IMR-90 (cell line): Measurements from ENCODE around the gene PI4K2B. TPM values are rescaled to one million over a fixed set of nuclear protein-coding genes. Genes with fewer than 3 reads are reported as not detected.

Source experiments
- ATAC-seq: fragments of 200-7000 bp; cut with Tn5 transposase; 2 replicates; pipeline ENCODE4 v1.9.1; 2020; ENCODE audit warnings: low read depth, mild to moderate bottlenecking, moderate library complexity
- BruUV-seq: library from RNA; stranded (reverse); fragments of 400-500 nt; replicated peaks from 2 replicates; lab custom pipeline; 2021; lab: Mats Ljungman, UMichigan
- CTCF ChIA-PET: fragments of 300-600 bp; formaldehyde crosslinking; extraction: SDS; loops from one replicate; lab custom pipeline; 2021; ENCODE audit warnings: antibody characterized with exemption; lab: Yijun Ruan, JAX
- POLR2A ChIA-PET: fragments of 300-600 bp; sonication (Branson Sonifier 250); formaldehyde crosslinking; loops from one replicate; lab custom pipeline; 2022; ENCODE audit warnings: antibody characterized with exemption; ENCODE audit not compliant: unreplicated experiment; lab: Charles Lee
- DNase-seq: peaks from one replicate; pipeline ENCODE4 v3.0.0; 2013
- H2AFZ ChIP-seq: replicated peaks from 2 replicates; pipeline ENCODE3; 2013; ENCODE audit warnings: low read length, mild to moderate bottlenecking; ENCODE audit not compliant: poor library complexity
- H2AK5ac ChIP-seq: 2 replicates; pipeline ENCODE4 v1.6.1; 2013; ENCODE audit warnings: low read depth, low read length, inconsistent platforms
- H2AK9ac ChIP-seq: replicated peaks from 2 replicates; pipeline ENCODE3; 2013; ENCODE audit warnings: mild to moderate bottlenecking, low read depth, low read length, moderate library complexity; ENCODE audit not compliant: poor library complexity
- H2BK120ac ChIP-seq: 2 replicates; pipeline ENCODE4 v1.6.1; 2013; ENCODE audit warnings: low read depth, low read length, inconsistent platforms
- H2BK15ac ChIP-seq: 3 replicates; pipeline ENCODE4 v1.6.1; 2013; ENCODE audit warnings: low read depth, low read length, inconsistent platforms
- H2BK20ac ChIP-seq: 2 replicates; pipeline ENCODE4 v1.6.1; 2013; ENCODE audit warnings: low read depth, mild to moderate bottlenecking, inconsistent platforms, low read length, moderate library complexity
- H2BK5ac ChIP-seq: 2 replicates; pipeline ENCODE4 v1.6.1; 2013; ENCODE audit warnings: mild to moderate bottlenecking, low read depth, low read length, inconsistent platforms; ENCODE audit not compliant: poor library complexity, severe bottlenecking
- H3K14ac ChIP-seq: replicated peaks from 2 replicates; pipeline ENCODE4 v1.6.1; 2013; ENCODE audit warnings: low read depth, low read length, inconsistent platforms
- H3K18ac ChIP-seq: 2 replicates; pipeline ENCODE4 v1.6.1; 2013; ENCODE audit warnings: low read depth, low read length, control low read depth
- H3K23ac ChIP-seq: 2 replicates; pipeline ENCODE4 v1.6.1; 2013; ENCODE audit warnings: low read depth, low read length, inconsistent platforms
- H3K27ac ChIP-seq: 2 replicates; pipeline ENCODE4 v1.5.1; 2013; ENCODE audit warnings: mild to moderate bottlenecking, control low read depth, low read length; ENCODE audit not compliant: insufficient read depth
- H3K27me3 ChIP-seq: 2 replicates; pipeline ENCODE4 v1.6.1; 2013; ENCODE audit warnings: low read length; ENCODE audit not compliant: control insufficient read depth, insufficient read depth
- H3K36me3 ChIP-seq: 2 replicates; pipeline ENCODE4 v1.6.1; 2013; ENCODE audit warnings: low read length, mixed read lengths; ENCODE audit not compliant: control insufficient read depth, insufficient read depth
- H3K4ac ChIP-seq: 2 replicates; pipeline ENCODE4 v1.6.1; 2013; ENCODE audit warnings: low read depth, low read length, inconsistent platforms
- H3K4me1 ChIP-seq: 2 replicates; pipeline ENCODE4 v1.6.1; 2013; ENCODE audit warnings: low read length, mixed read lengths; ENCODE audit not compliant: control insufficient read depth, insufficient read depth
- H3K4me2 ChIP-seq: 2 replicates; pipeline ENCODE4 v1.6.1; 2013; ENCODE audit warnings: low read depth, mild to moderate bottlenecking, control low read depth, low read length, moderate library complexity
- H3K4me3 ChIP-seq: 2 replicates; pipeline ENCODE4 v1.5.1; 2013; ENCODE audit warnings: low read depth, mild to moderate bottlenecking, control low read depth, low read length, moderate library complexity; ENCODE audit not compliant: insufficient read depth
- H3K56ac ChIP-seq: 2 replicates; pipeline ENCODE4 v1.6.1; 2013; ENCODE audit warnings: low read length, inconsistent platforms; ENCODE audit not compliant: insufficient read depth; ENCODE audit errors: extremely low read depth
- H3K79me1 ChIP-seq, 2 experiments: 2 replicates each; pipeline ENCODE4 v1.6.1; 2013; ENCODE audit warnings: low read length in 2 of 2, inconsistent platforms in 1 of 2, low read depth in 1 of 2
- H3K9ac ChIP-seq: 2 replicates; pipeline ENCODE4 v1.6.1; 2013; ENCODE audit warnings: low read depth, low read length, control low read depth
- H3K9me1 ChIP-seq: 2 replicates; pipeline ENCODE4 v1.6.1; 2013; ENCODE audit warnings: low read length, inconsistent platforms; ENCODE audit not compliant: insufficient read depth
- H3K9me3 ChIP-seq: 2 replicates; pipeline ENCODE4 v1.6.1; 2013; ENCODE audit warnings: low read length; ENCODE audit not compliant: control insufficient read depth, insufficient read depth
- H4K20me1 ChIP-seq: 2 replicates; pipeline ENCODE4 v1.6.1; 2013; ENCODE audit warnings: low read length, inconsistent platforms; ENCODE audit not compliant: insufficient read depth
- H4K5ac ChIP-seq: 2 replicates; pipeline ENCODE4 v1.6.1; 2013; ENCODE audit warnings: mild to moderate bottlenecking, low read depth, low read length, control low read depth
- H4K8ac ChIP-seq, 2 experiments: 2 replicates each; pipeline ENCODE4 v1.6.1; 2013; ENCODE audit warnings: low read depth in 2 of 2, low read length in 2 of 2, control low read depth in 1 of 2, inconsistent platforms in 1 of 2
- H4K91ac ChIP-seq: 2 replicates; pipeline ENCODE4 v1.6.1; 2013; ENCODE audit warnings: low read depth, low read length, inconsistent platforms; ENCODE audit not compliant: insufficient read depth
- CEBPB ChIP-seq: IDR thresholded peaks from 2 replicates; pipeline ENCODE4 v1.6.1; 2012; ENCODE audit warnings: low read depth, low read length, improper control_type of control experiment
- MAFK ChIP-seq: IDR thresholded peaks from 2 replicates; pipeline ENCODE4 v1.6.1; 2012; ENCODE audit warnings: low read depth, low read length, improper control_type of control experiment
- MXI1 ChIP-seq: IDR thresholded peaks from 2 replicates; pipeline ENCODE4 v1.6.1; 2012; ENCODE audit warnings: low read depth, mild to moderate bottlenecking, low read length, moderate library complexity, borderline replicate concordance
- NFE2L2 ChIP-seq: fragments of 150-350 bp; IDR thresholded peaks from 2 replicates; pipeline ENCODE4 v1.6.1; 2016; ENCODE audit warnings: low read depth, mild to moderate bottlenecking, low read length
- POLR2A ChIP-seq: IDR thresholded peaks from 2 replicates; pipeline ENCODE4 v1.6.1; 2012; ENCODE audit warnings: mild to moderate bottlenecking, low read depth, low read length
- RFX5 ChIP-seq: IDR thresholded peaks from 2 replicates; pipeline ENCODE4 v1.8.0; 2012; ENCODE audit warnings: low read depth, mild to moderate bottlenecking, low read length, moderate library complexity
- SMC3 ChIP-seq: fragments of 150-350 bp; IDR thresholded peaks from 2 replicates; pipeline ENCODE4 v1.6.1; 2016; ENCODE audit warnings: low read depth, mild to moderate bottlenecking, antibody characterized with exemption, low read length, moderate library complexity
- WGBS, 2 experiments: methylation state at CpG; one replicate each; pipeline versions ENCODE4 v1.1.5 to v1.1.7; 2013; ENCODE audit warnings: missing lambda C conversion rate in 2 of 2; ENCODE audit not compliant: insufficient read length in 1 of 2; ENCODE audit errors: extremely low coverage in 2 of 2; 5-methylcytosine and 5-hydroxymethylcytosine counted together
- dilution Hi-C: fragments of 300-500 bp; cut with HindIII; formaldehyde crosslinking; loops from one replicate; pipeline ENCODE4 v1.14.3; 2018; ENCODE audit warnings: low sequenced_read_pairs; ENCODE audit not compliant: unreplicated experiment
- in situ Hi-C: fragments of 300-500 bp; cut with MboI; formaldehyde crosslinking; loops from 3 replicates; pipeline ENCODE4 v1.14.3; 2019; ENCODE audit warnings: low sequenced_read_pairs, inconsistent platforms, mixed read lengths
- intact Hi-C: fragments of 100-400 bp; cut with micrococcal nuclease; formaldehyde crosslinking; loops from 2 replicates; pipeline ENCODE4 v1.10.0; 2022
- polyA plus RNA-seq, 3 experiments: library from polyadenylated mRNA; depleted of rRNA; stranded (reverse); fragments of >200 nt; gene quantifications; 2 replicates each; pipeline ENCODE4 v1.2.3, GENCODE V29; 2012; ENCODE audit warnings: low replicate concordance in 1 of 3
- total RNA-seq: library from RNA; depleted of rRNA; stranded (reverse); fragments of >200 nt; gene quantifications from 2 replicates; pipeline ENCODE4 v1.2.3, GENCODE V29; 2012

Gene PI4K2B
- total and polyA plus RNA-seq, 2 of the 4 experiments (the other 2 are of a cell fraction) = 6.5 to 7.6 TPM

DNA sequence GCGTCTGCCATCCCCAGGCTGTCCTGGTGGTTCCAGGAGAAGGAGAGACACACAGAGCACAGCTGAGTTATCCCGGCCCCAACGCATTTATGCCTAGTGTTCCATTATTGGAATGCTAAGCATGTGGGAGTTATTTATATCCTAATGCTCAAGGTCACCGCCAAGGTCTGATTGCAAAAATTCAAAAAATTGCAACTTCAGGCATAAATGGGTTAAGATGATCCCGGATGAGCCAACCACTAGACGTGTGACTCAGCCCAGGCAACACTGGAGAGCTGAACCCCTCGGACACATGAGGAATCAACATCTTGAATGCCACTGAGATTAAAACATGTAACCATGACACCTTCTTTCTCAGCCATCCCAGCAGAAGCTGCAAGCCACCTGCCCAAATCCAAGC lies 74.9 kb downstream of the PI4K2B start:
- Histone ChIP-seq H3K14ac (no peak overlapping the region), H3K4me2 (no peak overlapping the region), H2BK5ac (no peak overlapping the region), H3K27me3 (no peaks in the 10 kb centered on the region), H3K4me3 (no peak overlapping the region), H3K79me1 (peaks cover 3 to 9% of the 10 kb centered on the region in 2 experiments; a peak in 3 of 4 replicates), H4K20me1 (no peaks in the 10 kb centered on the region), H2BK20ac (0 out of 2 replicates have a peak overlapping the region, but pooled peaks have one; percentile 22), H2BK120ac (peak overlapping the region; percentile 11; the same call in 1 of the 2 replicates), H4K91ac (no peak overlapping the region; the same call in 1 of the 2 replicates), H3K27ac (no peak overlapping the region), H4K5ac (no peak overlapping the region), H3K9me1 (no peaks in the 10 kb centered on the region), H3K36me3 (no peaks in the 10 kb centered on the region), H3K23ac (no peak overlapping the region), H2AK5ac (no peak overlapping the region), H3K9ac (no peak overlapping the region), H4K8ac (no peak overlapping the region), H3K56ac (no peak overlapping the region), H2AFZ (peak overlapping the region; percentile 64), H3K4me1 (peaks cover 9% of the 10 kb centered on the region), H3K18ac (no peak overlapping the region), H2AK9ac (peak overlapping the region; percentile 57), H3K9me3 (no peaks in the 10 kb centered on the region), H3K4ac (peak overlapping the region; percentile 42), H2BK15ac (no peak overlapping the region)
- ATAC-seq (no peak), DNase-seq (peak; percentile 51)
- dilution Hi-C loops (no loop called here), in situ Hi-C loops (no loop called here), intact Hi-C loops (no loop called here)
- 70% methylated on average over 3 of the region's 7 CpGs; no CpG with 5 or more reads in 1 of the 2 experiments for WGBS, 2 experiments
- ChIA-PET POLR2A (no interaction called here), CTCF (no interaction called here)
- TF ChIP-seq CEBPB (no peak), RFX5 (no peak), NFE2L2 (no peak), MXI1 (no peak), POLR2A (no peak), SMC3 (no peak), MAFK (no peak)
- no TSS peak for BruUV-seq
